BLaER1 (cell line): ENCODE measurements around the gene SIGLEC14.
A peak's percentile ranks its signal among the peaks of the same experiment; 100 is the strongest.

Experiments used
- H3K27ac ChIP-seq: shearing (Covaris generic); formaldehyde crosslinking; 2 replicates; pipeline ENCODE4 v1.8.1; 2022
- H3K27me3 ChIP-seq: shearing (Covaris generic); formaldehyde crosslinking; 2 replicates; pipeline ENCODE4 v1.8.1; 2022
- H3K36me3 ChIP-seq: shearing (Covaris generic); formaldehyde crosslinking; 2 replicates; pipeline ENCODE4 v1.8.1; 2022
- H3K4me1 ChIP-seq: shearing (Covaris generic); formaldehyde crosslinking; 2 replicates; pipeline ENCODE4 v1.8.1; 2022
- H3K4me2 ChIP-seq: shearing (Covaris generic); formaldehyde crosslinking; 2 replicates; pipeline ENCODE4 v1.8.1; 2022
- H3K4me3 ChIP-seq: shearing (Covaris generic); formaldehyde crosslinking; 2 replicates; pipeline ENCODE4 v1.8.1; 2022
- H3K9ac ChIP-seq: shearing (Covaris generic); formaldehyde crosslinking; 2 replicates; pipeline ENCODE4 v1.8.1; 2022
- H3K9me3 ChIP-seq: shearing (Covaris generic); formaldehyde crosslinking; 2 replicates; pipeline ENCODE4 v1.8.1; 2022
- H4K20me1 ChIP-seq: shearing (Covaris generic); formaldehyde crosslinking; 2 replicates; pipeline ENCODE4 v1.8.1; 2022
- Cebpa-rat ChIP-seq: shearing (Covaris generic); IDR thresholded peaks from 2 replicates; pipeline ENCODE4 v1.8.1; 2022

The SIGLEC14 gene

DNA sequence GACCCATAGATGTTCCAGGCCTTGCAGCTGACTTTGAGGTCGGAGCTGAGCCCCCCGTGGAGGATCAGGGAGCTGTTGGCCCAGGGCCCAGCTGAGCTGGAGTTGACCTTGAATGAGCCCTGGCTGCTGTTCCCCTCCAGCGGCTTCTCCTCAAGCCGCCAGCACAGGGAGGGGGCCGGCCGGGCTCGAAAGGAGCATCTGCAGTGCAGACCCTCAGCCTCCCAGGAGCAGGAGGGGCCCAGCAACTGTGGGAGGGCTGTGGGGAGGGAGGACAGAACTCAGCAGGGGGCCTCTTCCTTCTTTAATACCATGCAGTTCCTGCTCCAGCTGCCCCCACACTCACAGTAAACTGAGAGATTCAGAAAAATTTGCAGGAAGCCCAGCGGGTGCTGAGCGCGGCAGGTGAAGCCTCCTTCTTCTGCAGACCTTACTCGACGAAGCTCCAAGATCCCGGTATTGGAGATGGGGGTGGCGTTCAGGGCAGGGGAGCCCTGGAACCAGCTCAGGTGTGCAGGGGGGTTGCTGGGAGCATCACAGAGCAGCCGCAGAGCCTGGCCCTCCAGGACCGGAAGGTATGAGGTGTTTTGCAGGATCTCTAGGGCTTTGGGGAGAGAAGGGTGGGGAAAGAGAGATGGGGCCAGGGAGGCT, 19.0 kb downstream of the SIGLEC14 start:
- no peaks in the 10 kb centered on the region for H3K9me3 ChIP-seq

DNA sequence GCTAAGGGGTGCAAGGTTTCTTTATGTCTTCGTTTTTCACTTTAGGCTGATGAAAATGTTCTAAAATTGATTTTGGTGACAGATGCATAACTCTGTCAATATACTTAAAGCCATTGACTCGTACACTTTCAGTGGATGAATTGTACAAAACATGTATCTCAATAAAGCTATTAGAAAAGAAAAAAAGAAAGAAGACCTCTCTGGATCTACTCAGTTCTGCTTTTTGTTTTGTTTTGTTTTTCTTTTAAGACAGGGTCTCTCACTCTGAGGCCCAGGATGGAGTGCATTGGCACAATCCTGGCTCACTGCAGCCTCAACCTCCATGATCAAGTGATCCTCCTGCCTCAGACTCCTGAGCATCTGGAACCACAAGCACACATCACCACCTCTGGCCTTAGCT, 19.9 kb downstream of the SIGLEC14 start:
- Histone ChIP-seq H4K20me1 (no peaks in the 10 kb centered on the region), H3K9me3 (no peaks in the 10 kb centered on the region), H3K4me3 (no peak overlapping the region), H3K9ac (no peak overlapping the region), H3K4me1 (no peaks in the 10 kb centered on the region), H3K4me2 (no peak overlapping the region), H3K27ac (no peak overlapping the region), H3K27me3 (no peaks in the 10 kb centered on the region), H3K36me3 (no peaks in the 10 kb centered on the region)
- TF ChIP-seq Cebpa-rat = no peak

More for the DNA sequence above, 19.0 kb downstream of the SIGLEC14 start:
- H3K27me3 ChIP-seq = no peaks in the 10 kb centered on the region
- no peak overlapping the region for H3K4me3 ChIP-seq
- H3K9ac ChIP-seq = no peak overlapping the region
- no peak for TF ChIP-seq Cebpa-rat
- no peaks in the 10 kb centered on the region for H4K20me1 ChIP-seq
- no peaks in the 10 kb centered on the region for H3K36me3 ChIP-seq
- no peak overlapping the region for H3K27ac ChIP-seq
- H3K4me1 ChIP-seq = no peaks in the 10 kb centered on the region
- no peak overlapping the region for H3K4me2 ChIP-seq

DNA sequence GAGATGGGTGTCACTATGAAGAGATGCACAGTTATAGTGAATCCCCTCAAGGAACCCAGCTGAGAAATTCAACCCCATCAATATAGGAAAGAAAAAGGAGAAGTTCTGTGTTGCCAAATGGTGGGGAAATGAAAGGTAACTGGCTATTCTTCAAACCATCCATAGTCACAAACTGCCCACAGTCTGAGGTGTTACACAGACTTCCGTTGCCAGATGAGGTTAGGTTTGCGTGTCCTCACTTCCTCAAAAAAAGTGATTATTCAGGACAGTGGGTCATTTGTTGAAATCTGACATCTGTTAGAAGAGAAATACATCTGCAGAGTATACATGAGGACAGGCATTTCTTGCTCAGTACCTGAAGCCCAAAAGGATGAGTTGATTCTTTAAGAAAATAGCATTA, 25.4 kb downstream of the SIGLEC14 start:
- Histone ChIP-seq H3K36me3 (no peaks in the 10 kb centered on the region), H3K27ac (no peak overlapping the region), H3K4me2 (no peak overlapping the region), H3K9ac (no peak overlapping the region), H3K4me3 (no peak overlapping the region), H3K4me1 (0 out of 2 replicates have a peak, but pooled peaks cover 6% of the 10 kb centered on the region), H3K27me3 (no peaks in the 10 kb centered on the region), H3K9me3 (no peaks in the 10 kb centered on the region), H4K20me1 (no peaks in the 10 kb centered on the region)
- TF ChIP-seq Cebpa-rat = no peak

DNA sequence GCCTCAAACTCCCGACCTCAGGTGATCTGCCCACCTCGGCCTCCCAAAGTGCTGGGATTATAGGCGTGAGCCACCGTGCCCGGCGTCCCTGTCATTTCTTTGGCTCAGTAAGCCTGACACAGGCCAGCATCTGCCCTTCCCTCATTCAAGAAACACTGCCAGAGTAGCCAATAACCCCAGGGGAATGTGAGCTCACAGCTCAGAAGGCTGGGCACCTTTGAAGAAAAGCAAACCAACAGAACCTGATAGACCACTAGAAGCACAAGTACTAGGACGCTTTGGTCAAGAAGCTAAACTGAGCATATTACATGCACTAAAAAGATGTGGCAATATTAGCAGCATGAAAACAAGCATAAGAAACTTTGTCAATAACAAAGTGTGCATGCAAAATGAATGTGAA, 30.6 kb downstream of the SIGLEC14 start:
- no peaks in the 10 kb centered on the region for H4K20me1 ChIP-seq
- no peak overlapping the region for H3K27ac ChIP-seq
- H3K4me1 ChIP-seq = 0 out of 2 replicates have a peak, but pooled peaks cover under 1% of the 10 kb centered on the region
- no peaks in the 10 kb centered on the region for H3K27me3 ChIP-seq
- no peaks in the 10 kb centered on the region for H3K36me3 ChIP-seq
- no peak for TF ChIP-seq Cebpa-rat
- no peaks in the 10 kb centered on the region for H3K9me3 ChIP-seq
- H3K9ac ChIP-seq = no peak overlapping the region
- no peak overlapping the region for H3K4me2 ChIP-seq
- H3K4me3 ChIP-seq = no peak overlapping the region

DNA sequence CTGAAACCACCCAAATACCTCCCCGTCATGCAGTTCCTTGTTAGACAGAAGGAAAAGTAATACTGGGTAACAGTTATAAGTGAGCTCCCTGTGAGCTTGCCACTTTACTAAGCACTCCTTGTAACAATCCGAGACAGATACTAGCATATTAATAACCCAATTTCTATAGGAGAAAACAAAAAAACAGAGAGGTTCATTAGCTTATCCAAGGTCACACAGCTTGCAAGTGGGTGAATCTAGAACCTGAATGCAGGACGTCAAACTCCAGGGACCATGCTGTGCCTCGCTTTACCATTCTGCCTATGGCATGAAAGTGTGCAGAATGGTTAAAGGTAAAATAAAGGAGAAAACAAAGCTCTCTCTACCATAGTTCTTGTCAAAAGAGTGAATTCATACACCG, 31.8 kb downstream of the SIGLEC14 start:
- Histone ChIP-seq H3K27me3 (no peaks in the 10 kb centered on the region), H3K4me3 (no peak overlapping the region), H3K9ac (no peak overlapping the region), H3K4me2 (no peak overlapping the region), H3K27ac (no peak overlapping the region), H4K20me1 (no peaks in the 10 kb centered on the region), H3K36me3 (no peaks in the 10 kb centered on the region), H3K9me3 (no peaks in the 10 kb centered on the region), H3K4me1 (no peaks in the 10 kb centered on the region)
- TF ChIP-seq Cebpa-rat = no peak

DNA sequence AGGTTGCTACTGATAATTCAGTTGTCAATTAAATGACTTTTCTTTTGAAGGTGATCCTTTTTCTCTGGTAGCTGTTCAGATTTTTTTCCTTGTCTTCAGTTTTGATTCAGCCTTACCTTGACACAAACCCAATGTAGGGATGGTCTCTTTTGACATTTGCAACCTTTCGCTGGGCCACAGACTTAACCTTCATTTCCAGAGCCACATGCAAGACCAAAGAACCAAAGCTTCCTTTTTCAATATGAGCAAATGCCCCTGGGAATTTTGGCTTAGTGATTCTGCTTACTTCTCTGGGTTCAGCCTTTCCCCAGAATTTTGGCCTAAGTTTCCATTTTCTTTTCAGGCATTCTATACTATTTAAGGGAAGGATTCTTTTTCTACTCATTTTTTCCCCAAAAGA, 36.0 kb downstream of the SIGLEC14 start:
- TF ChIP-seq Cebpa-rat = no peak

DNA sequence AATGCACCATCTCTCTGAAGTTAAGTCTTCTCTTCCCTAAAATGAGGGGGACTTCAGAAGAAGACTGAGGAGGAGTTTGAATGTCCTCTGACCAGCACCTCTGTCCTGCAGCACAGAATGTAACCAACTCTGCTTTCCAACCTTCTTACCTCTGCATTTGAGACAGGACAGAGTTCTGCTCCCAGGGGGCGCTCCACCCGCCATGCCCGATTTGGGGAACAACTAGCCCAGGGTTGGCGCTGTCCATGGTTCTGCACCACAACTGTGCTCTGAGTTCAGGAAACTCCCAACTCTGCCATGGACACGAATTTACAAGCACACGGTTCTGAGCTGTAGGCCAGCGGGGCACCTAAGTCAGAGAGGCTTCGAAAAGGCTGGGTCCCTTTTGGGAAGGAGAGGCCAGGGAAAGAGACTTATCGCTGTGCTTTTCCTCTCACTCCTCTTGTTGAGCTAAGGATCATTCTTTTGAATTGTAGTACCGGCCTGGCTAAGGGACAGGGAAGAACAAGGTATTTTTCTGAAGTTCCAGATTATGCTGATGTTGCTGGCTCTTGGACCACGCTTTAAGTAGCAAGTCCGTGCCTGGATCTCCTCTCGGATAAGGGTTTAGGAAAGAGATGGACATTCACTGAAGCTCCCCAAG, 38.6 kb downstream of the SIGLEC14 start:
- Histone ChIP-seq H3K27me3 (no peaks in the 10 kb centered on the region), H3K4me1 (0 out of 2 replicates have a peak, but pooled peaks cover 5% of the 10 kb centered on the region)

More for the DNA sequence above, 36.0 kb downstream of the SIGLEC14 start:
- H3K9ac ChIP-seq = no peak overlapping the region
- no peak overlapping the region for H3K4me3 ChIP-seq
- H4K20me1 ChIP-seq = no peaks in the 10 kb centered on the region
- H3K27ac ChIP-seq = no peak overlapping the region
- 0 out of 2 replicates have a peak, but pooled peaks cover 5% of the 10 kb centered on the region for H3K4me1 ChIP-seq
- no peaks in the 10 kb centered on the region for H3K36me3 ChIP-seq
- no peaks in the 10 kb centered on the region for H3K9me3 ChIP-seq
- H3K4me2 ChIP-seq = no peak overlapping the region
- no peaks in the 10 kb centered on the region for H3K27me3 ChIP-seq

DNA sequence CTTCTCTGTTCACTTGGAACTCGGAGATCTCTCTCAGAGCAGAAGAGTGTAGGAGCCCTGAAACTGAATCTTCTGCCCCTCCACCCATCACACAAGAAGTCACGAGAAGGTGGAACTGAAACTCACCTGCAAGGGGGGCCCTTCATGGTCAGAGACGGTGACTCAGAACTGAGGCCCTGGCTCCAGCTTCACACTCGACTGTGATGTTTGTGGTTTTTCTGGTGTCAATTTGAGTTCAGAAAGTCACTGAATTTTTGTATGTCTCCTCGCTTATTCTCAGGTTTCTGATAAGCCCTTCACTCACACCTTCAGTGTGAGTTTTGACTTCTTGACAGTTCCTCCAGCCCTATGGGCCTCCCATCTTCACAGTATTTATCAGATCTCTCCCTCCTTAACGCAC, 39.5 kb downstream of the SIGLEC14 start:
- H3K4me2 ChIP-seq = no peak overlapping the region
- H3K9ac ChIP-seq = no peak overlapping the region
- H3K4me3 ChIP-seq = no peak overlapping the region
- H4K20me1 ChIP-seq = no peaks in the 10 kb centered on the region
- H3K27me3 ChIP-seq = no peaks in the 10 kb centered on the region
- H3K9me3 ChIP-seq = no peaks in the 10 kb centered on the region
- TF ChIP-seq Cebpa-rat = no peak
- H3K4me1 ChIP-seq = peaks cover 11% of the 10 kb centered on the region
- no peak overlapping the region for H3K27ac ChIP-seq
- H3K36me3 ChIP-seq = no peaks in the 10 kb centered on the region

More for the DNA sequence above, 38.6 kb downstream of the SIGLEC14 start:
- no peak for TF ChIP-seq Cebpa-rat
- Histone ChIP-seq H3K4me2 (no peak overlapping the region), H4K20me1 (no peaks in the 10 kb centered on the region), H3K9me3 (no peaks in the 10 kb centered on the region), H3K4me3 (no peak overlapping the region), H3K27ac (no peak overlapping the region), H3K36me3 (no peaks in the 10 kb centered on the region), H3K9ac (no peak overlapping the region)

DNA sequence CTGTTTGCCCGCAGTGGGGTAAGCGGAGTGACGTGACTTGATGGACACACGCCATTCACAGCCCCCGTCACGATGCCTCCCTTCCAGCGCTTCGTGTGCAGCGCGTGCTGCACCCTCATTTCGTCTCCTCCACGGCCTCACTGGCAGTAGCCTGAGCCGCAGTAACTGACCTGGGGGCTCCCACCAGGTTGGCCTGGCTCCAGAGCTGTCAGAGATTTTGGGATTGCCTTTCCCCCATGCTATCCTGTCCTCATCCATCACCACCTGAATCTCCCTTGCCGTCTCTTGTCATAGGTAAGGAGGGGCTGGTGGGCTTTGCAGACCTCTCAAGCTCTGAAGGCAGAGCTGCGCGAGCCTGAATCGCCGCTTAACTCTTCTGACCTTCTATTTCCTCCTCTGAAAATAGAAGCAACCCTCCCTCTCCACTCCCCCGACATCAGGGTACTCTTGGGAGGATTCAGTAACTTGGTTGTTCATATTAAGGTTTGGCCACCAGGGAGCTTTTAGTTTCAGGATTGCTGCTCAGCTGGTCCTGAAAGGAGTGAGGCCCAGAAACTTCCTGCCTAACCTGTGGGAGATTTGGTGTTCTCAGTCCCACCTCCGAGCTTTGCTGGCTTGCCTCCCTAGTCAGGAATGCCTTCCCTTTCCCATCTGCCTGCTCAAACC, 44.3 kb downstream of the SIGLEC14 start:
- no peaks in the 10 kb centered on the region for H4K20me1 ChIP-seq
- peak overlapping the region; percentile 42 for H3K4me2 ChIP-seq
- no peak overlapping the region for H3K4me3 ChIP-seq
- H3K9me3 ChIP-seq = peaks cover 16% of the 10 kb centered on the region
- peaks cover 14% of the 10 kb centered on the region for H3K4me1 ChIP-seq
- no peak for TF ChIP-seq Cebpa-rat
- no peaks in the 10 kb centered on the region for H3K36me3 ChIP-seq
- H3K27ac ChIP-seq = no peak overlapping the region
- H3K9ac ChIP-seq = no peak overlapping the region
- H3K27me3 ChIP-seq = no peaks in the 10 kb centered on the region

DNA sequence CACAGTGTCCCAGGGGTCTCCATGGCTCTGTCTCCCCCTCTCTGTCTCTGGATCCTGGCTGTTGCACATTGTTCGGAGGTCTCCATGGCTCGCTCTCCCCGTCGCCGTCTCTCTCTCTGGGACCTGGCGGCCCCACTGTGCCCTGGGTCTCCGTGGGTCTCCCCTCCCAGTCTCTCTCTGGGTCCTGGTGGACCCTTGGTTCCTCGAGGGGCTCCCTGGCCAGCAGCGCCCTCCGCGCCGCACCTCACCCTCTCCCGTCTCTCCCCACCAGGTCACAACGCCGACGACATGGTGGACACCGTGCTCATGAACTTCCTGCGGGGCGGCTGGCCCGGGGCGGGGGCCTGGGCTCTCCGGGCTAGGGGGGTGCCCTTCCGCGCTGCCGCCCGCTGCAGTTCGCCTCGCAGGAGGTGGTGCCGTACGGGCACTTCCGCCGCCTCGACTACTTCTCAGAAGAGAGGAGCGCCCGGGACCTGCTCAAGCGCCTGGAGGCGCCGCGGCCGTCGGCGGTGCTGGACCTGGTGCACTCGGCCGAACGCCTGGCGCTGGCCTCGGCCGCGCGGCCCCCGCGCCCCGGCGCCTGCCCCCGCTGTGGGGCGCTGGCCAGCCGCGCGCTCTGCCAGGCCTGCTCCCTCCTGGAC, 45.6 kb downstream of the SIGLEC14 start:
- no peak for TF ChIP-seq Cebpa-rat
- no peaks in the 10 kb centered on the region for H4K20me1 ChIP-seq
- H3K4me2 ChIP-seq = no peak overlapping the region
- H3K27ac ChIP-seq = no peak overlapping the region
- no peak overlapping the region for H3K4me3 ChIP-seq
- H3K36me3 ChIP-seq = no peaks in the 10 kb centered on the region
- no peak overlapping the region for H3K9ac ChIP-seq
- H3K9me3 ChIP-seq = peaks cover 16% of the 10 kb centered on the region
- no peaks in the 10 kb centered on the region for H3K27me3 ChIP-seq
- peaks cover 9% of the 10 kb centered on the region for H3K4me1 ChIP-seq
